ENCODE results near the gene NINL.

GRCh38 chr20:25479638-25480037 lies 105.7 kb downstream of the NINL start:
- TF ChIP-seq CTCF (IDR thresholded peaks at IDR 0.05; ENCODE audit: insufficient read depth, low read length) (no peak), POLR2AphosphoS5 (IDR thresholded peaks at IDR 0.05; ENCODE audit: low read depth) (no peak), REST (IDR thresholded peaks at IDR 0.05; ENCODE audit: insufficient replicate concordance, low read depth) (no peak), SPI1 (IDR thresholded peaks at IDR 0.05; ENCODE audit: borderline replicate concordance, low read depth) (no peak), GABPA (IDR thresholded peaks at IDR 0.05; ENCODE audit: low read depth) (no peak)

All from HL-60 (cell line).